HG02588 (cell line): ENCODE data around the gene KAT6B.

Experiments
- ATAC-seq: cut with Tn5 transposase; IDR thresholded peaks from one replicate; pipeline ENCODE4 v1.9.1; 2021; ENCODE audit warnings: mild to moderate bottlenecking, moderate library complexity; ENCODE audit not compliant: unreplicated experiment

KAT6B gene

GRCh38 chr10:74977072-74977471 lies 150.7 kb downstream of the KAT6B start:
- no peak for ATAC-seq

DNA sequence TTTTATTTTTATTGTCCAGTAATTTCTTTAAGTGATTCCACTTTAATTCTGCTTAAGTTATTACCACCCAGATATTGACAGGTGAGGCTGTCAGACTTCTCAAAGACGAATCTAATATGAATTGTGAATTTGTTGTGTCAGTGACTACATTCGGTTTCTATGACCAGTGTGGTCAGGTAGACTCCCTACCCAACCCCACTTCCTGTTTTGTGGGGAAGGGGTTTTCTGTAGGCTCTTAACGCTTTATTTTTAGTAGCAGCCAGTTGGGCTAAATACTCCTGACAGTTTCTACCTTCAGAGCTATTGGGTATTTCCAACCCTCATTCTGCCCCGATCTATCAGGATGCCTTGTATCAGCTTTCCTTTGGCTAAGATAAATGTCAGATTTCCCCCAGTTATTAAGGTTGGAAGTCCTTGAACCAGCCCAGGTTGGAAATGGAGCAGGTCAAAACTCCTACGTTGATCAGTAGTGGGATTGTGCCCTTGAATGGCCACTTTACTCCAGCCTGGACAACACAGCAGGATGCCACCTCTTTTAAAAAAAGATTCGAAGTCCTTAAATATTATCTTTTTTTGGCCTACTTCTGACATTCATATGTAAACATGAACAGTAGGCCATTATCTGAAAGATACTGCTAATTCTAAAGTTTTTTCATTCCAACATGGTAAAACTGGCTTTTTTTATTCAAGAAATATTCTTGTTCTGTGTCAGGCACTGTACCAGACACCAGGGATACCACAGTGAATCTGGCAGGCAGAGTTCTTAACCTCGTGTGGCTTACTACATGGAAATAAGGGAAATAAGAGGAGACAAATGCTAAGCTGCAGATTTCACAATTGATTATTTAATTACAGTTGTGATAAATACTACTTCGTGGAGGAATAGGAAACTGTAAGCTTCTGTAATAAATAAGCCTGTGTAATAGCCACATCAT lies 151.8 kb downstream of the KAT6B start:
- peak; percentile 90 for ATAC-seq

- no peak for ATAC-seq
Observed at GRCh38 chr10:74981831-74982633, 155.6 kb downstream of the KAT6B start.

DNA sequence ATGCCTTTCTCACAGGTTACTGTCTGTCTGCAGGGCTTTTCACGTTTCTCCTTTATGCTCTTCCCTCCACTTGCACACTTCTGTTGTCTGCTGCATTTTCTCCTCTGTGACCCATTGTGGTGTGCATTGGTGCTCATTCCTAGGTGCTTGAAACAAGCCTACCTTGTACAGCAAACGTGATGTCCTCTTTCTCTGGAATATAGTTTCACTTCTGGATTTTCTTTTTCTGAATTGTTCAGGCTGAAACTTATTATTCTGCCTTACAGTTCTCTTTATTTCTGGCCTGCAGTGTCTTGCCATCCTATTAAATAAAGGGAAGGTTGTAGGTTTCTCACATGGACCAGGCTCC lies 156.2 kb downstream of the KAT6B start:
- no peak for ATAC-seq

DNA sequence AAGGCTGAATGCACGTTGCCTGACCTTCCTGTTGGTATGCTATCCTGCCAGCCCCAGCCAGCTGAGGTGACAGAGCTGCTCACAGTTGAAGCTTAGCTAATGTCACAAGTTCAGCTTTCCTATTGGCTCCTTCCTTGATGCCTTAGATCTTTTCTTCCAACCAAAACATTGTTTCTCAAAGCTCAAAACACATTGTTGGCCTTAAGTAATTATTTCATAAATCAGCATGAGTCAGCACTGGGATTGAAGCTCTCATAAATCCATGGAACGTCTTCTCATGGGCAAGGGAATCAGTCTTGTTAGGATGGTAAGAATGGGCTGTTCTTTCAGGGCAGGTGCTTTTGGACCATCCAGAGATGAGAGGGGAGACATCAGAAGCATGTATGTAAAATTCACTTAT lies 157.0 kb downstream of the KAT6B start:
- no peak for ATAC-seq

- ATAC-seq, result no peak
Observed at GRCh38 chr10:74987339-74988053, 161.1 kb downstream of the KAT6B start.

- ATAC-seq, result no peak
Observed at GRCh38 chr10:74988054-74988775, 161.8 kb downstream of the KAT6B start.

DNA sequence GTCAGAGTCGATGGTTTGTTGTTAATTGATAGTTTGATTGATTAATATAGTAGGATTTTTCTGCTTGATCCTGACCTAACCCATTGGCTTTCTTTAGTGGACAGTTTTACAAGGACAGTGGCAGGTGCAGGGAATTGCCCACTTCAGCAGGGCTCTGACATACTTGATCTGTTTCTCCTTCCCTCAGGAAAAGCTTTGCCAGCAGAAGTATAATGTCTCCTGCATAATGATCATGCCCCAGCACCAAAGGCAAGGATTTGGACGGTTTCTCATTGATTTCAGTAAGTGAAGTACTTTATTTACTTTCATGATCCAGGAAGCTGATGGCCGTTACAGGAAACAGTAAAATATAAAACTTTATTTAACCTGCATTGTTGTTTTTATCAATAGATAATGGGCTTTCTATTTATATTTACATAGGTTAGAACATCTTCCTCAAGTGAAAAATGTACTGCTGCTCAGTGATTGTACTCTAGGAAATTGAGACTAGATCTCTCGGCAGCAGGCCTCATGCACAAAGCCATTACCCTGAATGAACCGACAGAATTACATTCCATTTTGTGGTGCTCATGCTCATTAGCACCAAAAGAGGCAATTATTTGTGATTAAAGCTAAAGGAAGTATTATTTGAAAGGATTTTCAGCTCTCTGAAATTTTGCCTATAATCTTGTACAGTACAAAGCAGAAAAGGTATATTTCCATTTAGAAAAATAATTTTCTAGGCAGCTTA lies 162.6 kb downstream of the KAT6B start:
- no peak for ATAC-seq

DNA sequence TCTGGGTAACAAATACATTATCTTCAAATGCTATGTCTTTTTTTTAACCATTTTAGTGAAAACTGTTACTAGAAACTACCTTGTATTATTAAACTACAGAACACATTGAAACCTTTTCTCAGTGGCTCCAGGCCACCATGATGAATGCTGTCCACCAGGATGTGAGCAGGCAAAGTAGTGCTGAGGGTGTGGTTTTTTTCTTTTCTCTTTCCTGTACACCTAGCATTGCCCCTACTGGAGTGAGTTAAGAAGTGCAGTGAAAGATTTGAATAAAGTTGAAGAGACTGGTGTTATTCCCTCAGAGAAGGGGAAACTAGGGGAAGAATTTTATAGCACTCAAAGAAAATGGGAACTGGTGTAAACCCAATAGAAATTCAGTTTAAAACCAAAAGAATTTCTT lies 165.0 kb downstream of the KAT6B start:
- no peak for ATAC-seq

DNA sequence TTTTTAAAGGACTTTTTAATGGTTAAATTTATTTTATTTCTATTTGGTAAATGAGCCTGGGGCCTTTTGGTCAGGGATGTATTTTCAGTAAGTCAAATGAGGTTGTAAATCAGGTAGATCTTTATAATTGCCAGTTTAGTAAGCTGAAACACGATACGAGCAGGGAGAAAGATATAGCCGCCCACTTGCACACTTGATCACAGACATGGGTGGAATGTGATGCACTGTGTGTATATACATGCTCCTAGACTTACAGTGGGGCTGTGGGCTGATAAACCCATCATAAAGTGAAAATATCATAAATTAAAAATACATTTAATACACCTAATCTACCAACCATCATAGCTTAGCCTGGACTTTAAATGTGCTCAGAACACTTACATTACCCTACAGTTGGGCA lies 165.7 kb downstream of the KAT6B start:
- ATAC-seq, result no peak

DNA sequence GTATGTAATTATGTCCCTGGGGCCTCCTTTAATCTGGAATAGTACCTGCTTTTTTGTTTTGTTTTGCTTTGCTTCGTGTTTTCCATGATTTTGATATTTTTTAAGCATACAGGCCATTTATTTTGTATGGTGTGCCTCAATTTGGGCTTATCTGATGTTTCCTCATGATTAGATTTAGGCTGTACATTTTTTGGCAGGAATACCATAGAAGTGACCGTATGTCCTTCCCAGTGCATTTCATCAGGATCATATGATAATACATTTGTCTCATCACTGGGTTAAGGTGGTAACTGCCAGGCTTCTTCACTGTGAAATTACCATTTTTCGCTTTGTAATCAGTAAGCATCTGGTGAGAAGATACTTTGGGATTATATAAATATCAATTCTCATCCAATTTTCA lies 167.2 kb downstream of the KAT6B start:
- no peak for ATAC-seq

DNA sequence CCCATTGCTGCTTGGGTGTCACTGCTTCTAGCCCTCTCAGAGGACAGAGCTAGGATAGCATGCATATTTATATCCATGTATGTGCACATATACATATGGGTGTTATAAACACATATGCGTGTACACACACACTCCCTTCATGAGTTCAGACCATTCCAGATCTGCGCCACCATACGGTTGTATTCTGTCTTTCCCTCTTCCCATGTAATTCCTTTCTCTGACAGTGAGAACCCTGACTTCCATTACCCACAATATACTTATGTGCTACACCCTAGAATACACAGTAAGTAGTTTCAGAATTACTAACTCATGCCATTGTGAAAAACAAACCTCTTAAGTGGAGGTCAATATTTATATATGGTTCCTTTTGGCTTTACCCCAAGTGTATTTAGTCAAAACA lies 168.5 kb downstream of the KAT6B start:
- ATAC-seq, result no peak

- ATAC-seq, result no peak
Observed at GRCh38 chr10:74995806-74996205, 169.4 kb downstream of the KAT6B start.

DNA sequence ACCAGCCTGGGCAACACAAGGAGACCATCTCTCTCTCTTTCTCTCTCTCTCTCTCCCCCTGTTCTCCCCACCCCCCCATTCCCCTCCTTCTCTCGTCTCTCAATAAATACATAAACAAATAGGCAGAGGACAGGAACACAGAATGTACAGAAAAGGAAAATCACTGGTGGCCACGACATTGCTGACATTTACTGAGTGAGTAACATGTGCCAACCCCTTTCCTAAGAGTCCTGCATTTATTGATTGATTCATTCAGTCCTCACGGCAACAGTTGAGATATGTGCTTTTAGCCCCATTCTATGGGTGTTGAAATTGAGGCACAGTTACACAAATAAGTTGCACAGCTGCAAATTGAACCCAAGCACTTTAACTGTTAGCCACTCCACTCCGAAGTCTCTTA lies 170.8 kb downstream of the KAT6B start:
- ATAC-seq, result no peak

DNA sequence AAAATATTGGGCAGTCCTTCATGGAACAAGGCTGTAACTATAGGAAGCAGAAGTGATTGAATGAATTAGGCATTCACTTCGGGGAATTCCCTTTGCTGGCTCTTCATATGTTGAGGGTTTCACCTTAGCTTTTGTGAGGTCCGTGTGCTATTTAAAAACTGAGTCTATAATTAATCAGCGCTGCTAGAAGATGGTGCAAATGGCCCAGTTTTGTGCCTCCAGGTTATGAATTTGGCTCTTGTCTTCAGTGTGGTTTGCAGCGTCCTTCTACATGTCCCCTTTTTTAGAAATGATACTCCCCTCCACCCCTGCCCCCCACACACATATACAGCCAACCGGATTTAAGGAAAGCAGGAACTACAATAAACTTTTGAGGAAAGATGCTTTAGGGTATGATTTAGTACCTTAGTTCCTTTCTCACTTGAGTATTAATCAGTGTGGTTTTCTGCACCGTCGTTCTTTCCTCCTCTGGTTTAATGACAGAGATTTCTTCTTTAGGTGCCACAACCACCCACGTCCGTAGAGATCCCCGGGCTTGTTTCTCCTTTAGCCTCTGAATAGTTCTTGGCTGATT lies 174.4 kb downstream of the KAT6B start:
- ATAC-seq, result peak; percentile 68

DNA sequence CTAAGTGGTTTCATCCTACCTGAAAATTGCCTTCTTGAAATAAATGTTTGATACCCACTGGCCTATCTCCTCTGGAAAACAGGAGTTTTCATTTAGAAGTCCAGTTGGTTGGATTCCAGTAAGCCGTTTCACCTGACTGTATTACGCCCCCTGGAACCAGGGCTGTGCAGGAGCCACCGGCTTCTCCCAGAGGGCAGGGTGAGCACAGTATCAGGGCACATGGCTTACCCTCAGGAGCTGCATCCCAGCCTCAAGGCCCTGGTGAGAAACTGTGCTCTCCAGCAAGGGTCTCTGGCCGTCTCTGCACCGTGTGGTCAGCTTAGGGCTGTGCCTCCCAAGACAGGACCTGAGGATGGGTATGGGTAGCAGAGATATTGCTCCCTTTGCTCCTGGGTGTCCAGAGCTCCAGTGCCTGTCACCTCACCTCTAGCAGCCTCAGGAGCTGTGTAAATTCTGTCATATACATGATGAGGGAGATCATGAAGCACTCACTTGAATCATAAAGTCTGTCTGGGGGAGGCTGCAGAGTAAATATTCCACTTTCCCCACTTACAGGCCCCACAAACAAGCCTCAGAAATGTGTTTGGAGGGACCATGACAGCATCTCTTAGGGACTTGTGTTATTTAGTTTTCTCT lies 175.4 kb downstream of the KAT6B start:
- no peak for ATAC-seq

GRCh38 chr10:75002351-75002725 lies 175.9 kb downstream of the KAT6B start:
- ATAC-seq, result no peak

- no peak for ATAC-seq
Observed at GRCh38 chr10:75002967-75003594, 176.7 kb downstream of the KAT6B start.

DNA sequence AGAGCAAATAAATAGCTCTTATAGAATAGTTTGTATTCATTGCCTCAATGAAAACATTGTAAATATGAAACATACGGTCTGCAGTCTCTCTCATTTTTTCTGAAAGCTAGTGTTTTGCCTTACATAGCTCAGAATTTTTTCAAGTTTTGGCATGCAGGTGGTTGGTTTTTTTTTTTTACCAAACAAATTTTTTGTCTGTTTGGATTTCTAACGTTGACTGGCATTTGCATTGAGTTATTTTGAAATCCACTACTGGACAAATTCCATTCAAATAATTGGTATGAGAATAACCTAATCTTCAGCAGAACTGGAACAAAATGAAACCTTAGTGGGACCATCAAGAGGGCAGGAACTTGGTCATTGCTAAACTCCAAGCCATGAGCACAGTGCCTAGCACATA lies 177.5 kb downstream of the KAT6B start:
- ATAC-seq, result no peak
